Liver (tissue), 9 donors: ENCODE data around the gene PAFAH1B2. TPM values are rescaled to one million over a fixed set of nuclear protein-coding genes. Genes with fewer than 3 reads are reported as not detected.

Source experiments
- DNase-seq: peaks from one replicate; pipeline ENCODE4 v3.0.0-alpha.2; 2017; ENCODE audit warnings: low spot score
- H3K27ac ChIP-seq, 2 donors: one replicate each; pipeline ENCODE4 v1.7.0; 2013; ENCODE audit warnings: inconsistent platforms in 2 of 2, low read length in 2 of 2, control low read depth in 1 of 2, low read depth in 1 of 2, mild to moderate bottlenecking in 1 of 2
- H3K27me3 ChIP-seq, 4 donors: one replicate each; pipeline versions ENCODE4 v1.6.1 to v1.7.0; 2013; ENCODE audit warnings: low read length in 3 of 4, inconsistent platforms in 1 of 4, mild to moderate bottlenecking in 1 of 4, moderate library complexity in 1 of 4; ENCODE audit not compliant: control insufficient read depth in 4 of 4, insufficient read depth in 4 of 4
- H3K36me3 ChIP-seq, 4 donors: one replicate each; pipeline versions ENCODE4 v1.6.1 to v1.7.0; 2013; ENCODE audit warnings: low read length in 3 of 4, mild to moderate bottlenecking in 3 of 4, low read depth in 1 of 4, moderate library complexity in 1 of 4; ENCODE audit not compliant: control insufficient read depth in 4 of 4, insufficient read depth in 3 of 4
- H3K4me1 ChIP-seq, 4 donors: one replicate each; pipeline versions ENCODE4 v1.6.1 to v1.7.0; 2013; ENCODE audit warnings: low read length in 3 of 4, mild to moderate bottlenecking in 3 of 4, moderate library complexity in 1 of 4; ENCODE audit not compliant: control insufficient read depth in 4 of 4, insufficient read depth in 4 of 4
- H3K4me3 ChIP-seq, 3 donors: one replicate each; pipeline versions ENCODE4 v1.6.1 to v1.7.0; 2013; ENCODE audit warnings: low read length in 3 of 3, control low read depth in 1 of 3, low read depth in 1 of 3, mild to moderate bottlenecking in 1 of 3
- H3K9ac ChIP-seq, 2 donors: one replicate each; pipeline ENCODE4 v1.7.0; 2013; ENCODE audit warnings: low read length in 2 of 2, mild to moderate bottlenecking in 2 of 2, moderate library complexity in 2 of 2, control low read depth in 1 of 2, low read depth in 1 of 2
- H3K9me3 ChIP-seq, 4 donors: one replicate each; pipeline versions ENCODE4 v1.6.1 to v1.7.0; 2013; ENCODE audit warnings: low read length in 3 of 4; ENCODE audit not compliant: control insufficient read depth in 4 of 4
- ATF3 ChIP-seq: IDR thresholded peaks from 2 replicates; pipeline ENCODE4 v1.6.1; 2016; ENCODE audit warnings: antibody characterized with exemption
- CTCF ChIP-seq: fragments of 150-350 bp; IDR thresholded peaks from 2 replicates; pipeline ENCODE4 v1.5.1; 2017; ENCODE audit warnings: improper control_type of control experiment, low read depth, low read length; ENCODE audit not compliant: missing input control
- EGR1 ChIP-seq, 2 donors: IDR thresholded peaks; 2 replicates each; pipeline ENCODE4 v1.6.1; 2016 to 2018; ENCODE audit warnings: antibody characterized with exemption in 2 of 2, low read depth in 2 of 2
- FOXA1 ChIP-seq: IDR thresholded peaks from 2 replicates; pipeline ENCODE4 v1.6.1; 2016; ENCODE audit warnings: antibody characterized with exemption
- FOXA2 ChIP-seq: IDR thresholded peaks from 2 replicates; pipeline ENCODE4 v1.6.1; 2016; ENCODE audit warnings: antibody characterized with exemption
- GABPA ChIP-seq, 2 donors: IDR thresholded peaks in 1 of 2; conservative IDR thresholded peaks in 1 of 2; 2 replicates each; pipeline ENCODE4 v1.6.1; 2016; ENCODE audit warnings: antibody characterized with exemption in 2 of 2, mild to moderate bottlenecking in 1 of 2, moderate library complexity in 1 of 2
- HNF4A ChIP-seq, 2 donors: conservative IDR thresholded peaks; 2 replicates each; pipeline ENCODE4 v1.6.1; 2016; ENCODE audit warnings: antibody characterized with exemption in 2 of 2, mild to moderate bottlenecking in 2 of 2
- HNF4G ChIP-seq: IDR thresholded peaks from 2 replicates; pipeline ENCODE4 v1.6.1; 2016; ENCODE audit warnings: antibody characterized with exemption
- JUND ChIP-seq, 2 donors: IDR thresholded peaks; 2 replicates each; pipeline ENCODE4 v1.6.1; 2016; ENCODE audit warnings: antibody characterized with exemption in 2 of 2
- MAX ChIP-seq: IDR thresholded peaks from 2 replicates; pipeline ENCODE4 v1.6.1; 2016; ENCODE audit warnings: antibody characterized with exemption
- NR2F2 ChIP-seq: IDR thresholded peaks from 2 replicates; pipeline ENCODE4 v1.6.1; 2016; ENCODE audit warnings: antibody characterized with exemption
- RAD21 ChIP-seq, 2 donors: IDR thresholded peaks; 2 replicates each; pipeline ENCODE4 v1.6.1; 2016; ENCODE audit warnings: antibody characterized with exemption in 2 of 2, mild to moderate bottlenecking in 2 of 2
- REST ChIP-seq: IDR thresholded peaks from 2 replicates; pipeline ENCODE4 v1.6.1; 2016; ENCODE audit warnings: antibody characterized with exemption, mild to moderate bottlenecking
- RXRA ChIP-seq, 2 donors: IDR thresholded peaks; 2 replicates each; pipeline ENCODE4 v1.6.1; 2017 to 2018; ENCODE audit warnings: antibody characterized with exemption in 2 of 2, mild to moderate bottlenecking in 1 of 2
- SP1 ChIP-seq: IDR thresholded peaks from 2 replicates; pipeline ENCODE4 v1.6.1; 2018; ENCODE audit warnings: antibody characterized with exemption, mild to moderate bottlenecking
- TAF1 ChIP-seq: conservative IDR thresholded peaks from 2 replicates; pipeline ENCODE4 v1.6.1; 2016; ENCODE audit warnings: antibody characterized with exemption, mild to moderate bottlenecking
- YY1 ChIP-seq: IDR thresholded peaks from 2 replicates; pipeline ENCODE4 v1.6.1; 2016; ENCODE audit warnings: antibody characterized with exemption, mild to moderate bottlenecking
- ZBTB33 ChIP-seq: IDR thresholded peaks from 2 replicates; pipeline ENCODE4 v1.6.1; 2016; ENCODE audit warnings: antibody characterized with exemption
- WGBS: extraction: QIAGEN DNeasy Blood & Tissue Kit; methylation state at CpG from one replicate; pipeline ENCODE4 v1.1.7; 2013; 5-methylcytosine and 5-hydroxymethylcytosine counted together
- polyA plus RNA-seq, 2 donors: library from polyadenylated mRNA; stranded (reverse) in 1 of 2; unstranded in 1 of 2; fragments of 200-250 nt in 1 of 2; fragments of >200 nt in 1 of 2; fragmentation: Nextera tagmentation in 1 of 2; extraction: Ambion mirVana in 1 of 2; gene quantifications; one replicate each; pipeline versions ENCODE4 v1.2.1 to v1.2.3, GENCODE V29; 2013 to 2015
- total RNA-seq, 2 donors: library from RNA; depleted of rRNA; stranded (reverse); fragments of >200 nt; gene quantifications; one replicate each; pipeline ENCODE4 v1.2.3, GENCODE V29; 2014
- donor health status: healthy.
- donor health status: healthy.
- donor health status: healthy.
- donor health status: healthy.
- donor health status: healthy.

Gene PAFAH1B2
- total and polyA plus RNA-seq, 4 donors: 12.7 to 39.8 (median 24.9) TPM

GRCh38 chr11:117183724-117184349 lies 39.8 kb downstream of the PAFAH1B2 start:
- peaks cover 8 to 49% (median 18%) of the 10 kb centered on the region in 4 donors for H3K36me3 ChIP-seq
- H3K4me3 ChIP-seq: no peak overlapping the region
- no peaks in the 10 kb centered on the region for H3K9me3 ChIP-seq
- H3K4me1 ChIP-seq: peaks cover 2 to 19% (median 14%) of the 10 kb centered on the region in 4 donors
- 92% methylated on average over 11 of the region's 11 CpGs for WGBS
- no peak overlapping the region for H3K9ac ChIP-seq
- TF ChIP-seq MAX (no peak), HNF4A (conservative IDR thresholded peaks at IDR 0.05) (no peak), GABPA (IDR thresholded peaks at IDR 0.05 in 1 of 2, conservative IDR thresholded peaks at IDR 0.05 in 1 of 2) (no peak), HNF4G (no peak), TAF1 (no peak), EGR1 (IDR thresholded peaks at IDR 0.05; ENCODE audit: low read depth in 2 of 2) (no peak), FOXA2 (no peak), JUND (IDR thresholded peaks at IDR 0.05) (no peak), RAD21 (IDR thresholded peaks at IDR 0.05) (no peak), CTCF (no peak), NR2F2 (no peak), FOXA1 (no peak), YY1 (no peak), REST (no peak), ZBTB33 (no peak), SP1 (no peak), ATF3 (no peak), RXRA (IDR thresholded peaks at IDR 0.05) (no peak)
- H3K27ac ChIP-seq: no peak overlapping the region
- H3K27me3 ChIP-seq: no peaks in the 10 kb centered on the region
- DNase-seq: no peak
